Kidney capillary endothelial cell (primary cell): ENCODE data around the gene SRSF12.

Source experiments
- DNase-seq: peaks from one replicate; pipeline ENCODE4 v3.0.0-alpha.2; 2018; ENCODE audit warnings: low spot score

The SRSF12 gene

GRCh38 chr6:89117211-89118108, at the start of gene SRSF12:
TSS of gene SRSF12 (minus strand) at chr6:89118071. CDS start at chr6:89117887, 184 bp downstream.
- peak; percentile 9 for DNase-seq

- no peak for DNase-seq
Measured at GRCh38 chr6:89162047-89162371, 44.1 kb upstream of the SRSF12 start.

DNA sequence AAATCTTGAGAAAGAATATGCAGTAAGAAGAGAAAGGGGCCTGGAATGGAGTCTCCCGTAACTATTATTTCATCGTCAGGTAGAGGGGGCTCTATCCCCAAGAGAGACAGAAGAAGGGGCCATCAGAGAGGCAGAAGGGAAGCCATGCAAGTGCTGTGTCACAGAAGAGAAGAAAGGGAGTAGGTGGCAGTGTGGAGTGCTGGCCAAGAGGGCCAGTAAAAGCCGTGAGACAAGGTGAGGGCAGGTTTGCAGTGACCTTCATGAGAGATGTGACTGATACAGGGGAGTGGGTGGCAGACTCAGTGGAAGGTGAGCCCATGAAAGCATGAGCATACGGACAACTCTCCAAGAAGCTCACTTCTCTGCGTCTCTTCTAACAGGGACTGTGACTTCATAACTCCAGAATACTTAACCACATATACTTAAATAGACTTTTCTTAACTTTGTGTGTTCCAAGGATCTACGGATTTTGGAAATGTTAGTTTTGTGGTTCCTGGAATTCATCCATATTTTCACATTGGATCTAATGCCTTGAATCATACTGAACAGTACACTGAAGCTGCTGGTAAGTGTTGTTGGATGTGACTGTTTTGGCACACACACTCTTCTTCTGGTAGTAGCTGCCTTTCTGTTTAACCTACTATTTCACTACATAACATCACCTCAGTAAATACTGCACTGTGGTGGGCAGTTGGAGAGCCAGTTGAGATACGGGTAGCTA, 43.6 kb upstream of the SRSF12 start:
- DNase-seq: no peak

- no peak for DNase-seq
Measured at GRCh38 chr6:89160331-89161092, 42.6 kb upstream of the SRSF12 start.

DNA sequence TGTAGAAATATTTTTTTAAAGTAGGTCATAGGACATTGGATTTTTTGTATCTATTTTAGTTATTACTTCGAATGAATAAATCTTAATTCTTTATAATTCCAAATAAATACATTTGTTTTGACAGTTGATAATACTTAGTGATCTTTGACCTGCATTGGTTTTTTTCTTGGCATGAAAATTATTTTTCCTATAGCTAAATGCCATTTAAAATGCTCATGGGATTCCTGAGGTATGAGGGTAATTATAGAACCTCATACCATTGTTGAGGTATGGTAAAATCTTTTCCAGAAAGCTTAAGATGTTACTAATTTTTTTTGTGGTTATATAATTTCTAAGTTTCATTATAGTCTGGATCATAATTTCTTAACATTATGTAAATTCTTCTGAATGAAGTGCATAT, 36.3 kb upstream of the SRSF12 start:
- no peak for DNase-seq

GRCh38 chr6:89148016-89148750, 30.3 kb upstream of the SRSF12 start:
- DNase-seq: no peak

- DNase-seq: peak; percentile 60
Measured at GRCh38 chr6:89146718-89147700, 29.1 kb upstream of the SRSF12 start.

GRCh38 chr6:89145956-89146717, 28.3 kb upstream of the SRSF12 start, which contains the start of gene PM20D2:
TSS of gene PM20D2 (plus strand) at chr6:89146055. CDS start at chr6:89146145, 90 bp downstream.
- DNase-seq: peak; percentile 48

GRCh38 chr6:89145091-89145955, 27.5 kb upstream of the SRSF12 start:
- DNase-seq: peak; percentile 47

DNA sequence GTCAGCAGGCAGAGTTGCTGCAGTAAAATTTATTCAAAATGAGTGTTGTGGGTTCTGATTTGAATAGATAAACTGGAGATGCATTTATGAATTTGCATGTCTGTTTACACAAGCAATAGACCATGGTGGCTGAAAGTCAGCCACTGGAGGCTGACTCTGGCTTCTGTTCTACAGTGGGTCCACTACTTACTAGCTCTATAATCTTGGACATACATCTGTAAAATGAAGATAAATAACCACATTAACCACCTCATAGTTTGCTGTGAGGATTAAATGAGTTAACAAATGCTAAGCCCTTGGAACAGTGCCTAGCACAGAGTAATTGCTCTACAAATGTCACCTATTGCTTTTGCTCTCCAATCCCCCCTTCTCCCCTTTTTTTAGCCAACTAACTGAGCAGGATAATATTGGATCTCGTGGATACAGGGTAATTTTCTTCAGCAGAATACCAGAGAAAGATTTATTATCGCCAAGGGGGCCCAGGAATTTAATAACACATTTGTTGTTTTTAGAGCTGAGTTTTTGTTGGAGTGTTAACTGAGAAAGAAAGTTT, 26.6 kb upstream of the SRSF12 start:
- no peak for DNase-seq

DNA sequence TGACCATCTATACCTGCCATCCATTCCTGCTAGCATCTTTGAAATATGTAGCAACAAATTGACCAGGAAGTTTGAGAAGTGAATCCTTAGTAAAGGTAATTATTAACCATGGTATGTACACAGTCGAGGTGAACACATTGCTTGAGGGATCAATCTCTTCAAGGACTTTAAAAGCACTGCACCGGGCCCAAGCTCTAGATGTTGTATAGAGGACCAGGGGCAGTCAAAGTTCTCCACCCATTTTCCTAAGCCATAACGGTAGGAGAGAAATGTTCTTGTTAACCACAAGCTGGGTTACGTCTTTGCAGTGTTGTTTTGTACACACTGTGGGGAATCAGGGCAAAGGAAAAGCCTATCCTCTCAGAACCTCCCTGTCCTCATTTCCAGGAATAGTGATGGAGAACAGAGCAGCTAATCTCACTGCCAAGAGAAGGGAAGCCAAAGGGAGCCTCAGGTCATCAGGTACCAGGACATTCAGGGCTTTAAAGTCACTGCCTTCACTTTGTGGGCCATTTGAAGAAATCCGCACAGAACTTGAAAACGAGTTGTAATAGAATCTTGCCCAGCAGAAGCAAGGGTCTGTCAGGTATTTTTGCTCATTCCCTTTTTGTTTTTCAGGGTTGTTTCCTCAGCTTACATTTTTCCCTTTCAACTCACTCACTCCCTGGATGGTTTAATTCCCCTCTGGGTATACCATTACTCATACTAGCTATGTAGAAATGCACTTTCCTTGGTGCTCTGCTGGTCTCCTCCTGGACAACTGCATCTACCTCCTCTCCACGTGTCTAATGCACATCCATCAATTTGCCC, 22.7 kb upstream of the SRSF12 start:
- no peak for DNase-seq

GRCh38 chr6:89139509-89140346, 21.9 kb upstream of the SRSF12 start:
- DNase-seq: no peak

GRCh38 chr6:89138173-89138572, 20.3 kb upstream of the SRSF12 start:
- no peak for DNase-seq

GRCh38 chr6:89134723-89135122, 16.9 kb upstream of the SRSF12 start:
- no peak for DNase-seq

- no peak for DNase-seq
Measured at GRCh38 chr6:89133981-89134380, 16.1 kb upstream of the SRSF12 start.

DNA sequence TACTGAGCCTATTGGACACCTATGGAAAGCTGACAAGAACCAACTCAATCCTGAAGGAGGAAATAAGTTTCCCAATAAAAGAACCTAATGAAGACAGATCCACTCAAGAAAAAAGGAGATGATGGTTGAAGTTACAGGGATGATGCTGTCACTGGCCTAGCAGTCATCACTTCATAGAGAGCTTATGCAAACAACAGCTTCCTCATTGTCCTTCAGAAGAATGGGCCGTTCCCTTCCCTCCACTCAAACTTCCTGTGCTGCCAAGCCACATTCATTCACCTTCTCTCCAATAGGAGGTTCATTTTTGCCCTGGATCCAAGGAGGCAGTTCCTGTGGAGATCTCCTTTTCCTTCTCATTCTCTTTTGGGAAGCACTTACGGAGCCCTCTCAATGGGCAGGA, 14.2 kb upstream of the SRSF12 start:
- no peak for DNase-seq

DNA sequence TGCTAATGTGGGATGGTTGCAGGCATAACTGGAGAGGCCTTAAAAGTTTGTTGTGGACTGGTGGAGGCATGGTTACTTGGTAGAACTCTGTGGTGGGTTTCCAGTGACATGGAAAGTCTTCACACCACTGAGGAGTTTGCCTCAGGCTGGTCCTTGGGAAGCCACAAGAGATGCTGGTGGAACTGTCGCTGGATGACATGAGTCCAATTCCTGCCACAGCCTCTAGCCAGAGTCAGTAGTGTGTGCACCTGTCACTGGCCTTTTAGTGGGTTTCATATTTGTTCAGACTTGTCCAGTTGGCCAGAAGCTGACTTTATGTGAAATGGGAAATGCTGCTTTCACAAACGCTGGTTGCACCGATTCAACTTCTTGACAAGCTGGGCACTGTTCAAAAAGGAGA, 13.7 kb upstream of the SRSF12 start:
- no peak for DNase-seq
